Upper lobe of left lung (tissue), 4 donors: ENCODE data around the gene OTULINL.

Experiments used
- CTCF ChIP-seq, 6 experiments: fragments of 450-650 bp in 4 of 6; fragments of 200-600 bp in 2 of 6; sonication (generic) in 2 of 6; IDR thresholded peaks; one replicate each; pipeline ENCODE4 v1.5.1; 2016 to 2019; ENCODE audit warnings: antibody characterized with exemption in 6 of 6
- EP300 ChIP-seq, 4 donors: sonication (generic); formaldehyde crosslinking; IDR thresholded peaks; one replicate each; pipeline ENCODE4 v1.5.1; 2017; ENCODE audit warnings: antibody characterized with exemption in 4 of 4, control low read depth in 2 of 4
- POLR2A ChIP-seq, 4 donors: fragments of 450-650 bp; IDR thresholded peaks; one replicate each; pipeline ENCODE4 v1.5.1; 2016 to 2017; ENCODE audit warnings: antibody characterized with exemption in 4 of 4, mild to moderate bottlenecking in 2 of 4

DNA sequence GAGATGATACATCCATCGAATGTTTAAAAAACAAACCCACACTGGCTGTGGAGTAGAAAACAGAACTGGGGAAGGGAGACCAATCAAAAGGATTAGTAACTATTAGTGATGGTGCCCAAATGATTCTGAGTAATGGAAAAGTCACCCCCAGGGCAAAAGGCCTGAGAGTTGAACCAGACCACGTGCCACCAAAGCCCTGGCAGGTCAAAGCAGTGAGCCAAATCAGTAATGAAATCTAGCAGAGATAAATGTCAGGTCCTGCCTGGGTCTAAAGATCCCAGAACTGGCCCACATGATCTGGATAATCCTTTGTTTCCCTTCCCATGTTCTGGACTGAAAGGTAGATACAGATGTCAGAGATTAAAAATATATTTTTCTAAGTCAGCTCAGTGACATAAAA, 9.4 kb downstream of the OTULINL start:
- TF ChIP-seq CTCF (IDR thresholded peaks at IDR 0.05) (no peak), EP300 (IDR thresholded peaks at IDR 0.05) (no peak), POLR2A (IDR thresholded peaks at IDR 0.05) (no peak)
